Cardiac septum (tissue), 1 donor: ENCODE results near the gene PYHIN1. TPM values are rescaled to one million over a fixed set of nuclear protein-coding genes. Genes with fewer than 3 reads are reported as not detected.

Source experiments
- DNase-seq: peaks from one replicate; pipeline ENCODE4 v3.0.0-alpha.2; 2020; ENCODE audit warnings: low spot score
- intact Hi-C: fragments of 100-400 bp; cut with DNase I; formaldehyde crosslinking; loops from one replicate; pipeline ENCODE4 v1.14.0; 2022
- long read RNA-seq: library from polyadenylated mRNA; unstranded; transcript quantifications from one replicate; pipeline ENCODE4 v2.0.0, GENCODE V29; 2021
- total RNA-seq: library from RNA; stranded (reverse); fragmentation: NEBNext Ultra II Directional; extraction: Animal tissue kit (Norgen Biotek cat#: 25700); gene quantifications from one replicate; pipeline ENCODE4 v1.2.1, GENCODE V29; 2021
- donor health status: DM: no; HTN: no; CAD: no.

The PYHIN1 gene
- total RNA-seq = 0.19 TPM
- long read RNA-seq = 0 reads

DNA sequence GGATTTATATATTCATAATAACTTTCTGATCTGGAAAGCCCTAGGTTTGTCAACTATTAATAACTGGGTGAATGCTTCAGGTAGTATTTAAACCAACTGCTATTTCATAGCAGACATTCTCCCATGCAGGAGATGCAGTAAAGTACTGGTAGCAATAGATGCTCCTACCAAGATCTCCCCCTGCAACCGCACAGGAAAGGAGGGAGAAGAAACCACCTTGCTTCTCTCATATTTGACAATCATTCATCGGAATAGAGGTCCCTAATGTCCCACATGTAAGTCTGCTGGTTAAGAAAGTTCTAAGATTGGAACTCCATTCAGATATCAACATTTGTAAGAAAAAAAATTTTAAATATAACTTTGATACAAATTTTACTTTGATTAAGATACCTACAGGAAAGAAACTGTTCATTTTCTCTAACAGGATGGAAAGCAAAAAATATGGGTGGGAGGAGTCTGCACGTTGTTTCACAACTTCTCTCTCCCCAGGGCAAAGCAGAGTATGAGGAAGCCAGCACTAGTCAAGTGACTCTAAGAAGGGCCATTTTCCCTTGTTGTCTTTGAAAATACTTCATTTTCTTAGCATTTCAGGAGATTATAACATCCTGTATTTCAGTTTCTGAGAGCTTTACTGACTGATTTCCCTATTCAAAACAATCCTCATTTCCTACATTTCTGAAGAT is at the start of gene PYHIN1:
Gene PYHIN1 (plus strand): TSS at position 498 of the 683 bp plus-strand sequence. CDS start 5,359 bp downstream, outside the sequence.
- DNase-seq = no peak
- intact Hi-C loops = no loop called here

GRCh38 chr1:158893654-158894053 is 37.7 kb upstream of the PYHIN1 start:
- DNase-seq = no peak
- intact Hi-C loops = no loop called here

DNA sequence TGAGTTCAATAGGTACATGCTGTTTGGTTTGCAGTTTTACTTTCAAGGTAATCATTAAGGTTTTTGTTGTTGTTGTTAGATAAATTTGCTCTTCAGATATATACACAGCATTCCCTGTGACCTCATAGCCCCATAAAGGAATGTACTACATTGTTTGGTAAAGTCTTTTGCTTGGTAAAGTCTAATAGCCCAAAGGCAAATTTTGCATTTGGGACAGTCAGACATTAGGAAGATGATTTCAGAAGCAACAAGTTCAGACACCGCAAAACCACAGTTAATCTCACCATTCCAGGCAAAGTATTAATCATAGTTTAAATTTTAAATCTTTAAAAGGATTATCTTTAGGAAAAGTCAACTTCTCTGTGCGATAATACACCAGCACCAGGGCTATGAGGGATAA is 32.6 kb upstream of the PYHIN1 start:
- DNase-seq = no peak
- intact Hi-C loops = no loop called here

- no peak for DNase-seq
- intact Hi-C loops = no loop called here
Observed at GRCh38 chr1:158901623-158902022, 29.7 kb upstream of the PYHIN1 start.

DNA sequence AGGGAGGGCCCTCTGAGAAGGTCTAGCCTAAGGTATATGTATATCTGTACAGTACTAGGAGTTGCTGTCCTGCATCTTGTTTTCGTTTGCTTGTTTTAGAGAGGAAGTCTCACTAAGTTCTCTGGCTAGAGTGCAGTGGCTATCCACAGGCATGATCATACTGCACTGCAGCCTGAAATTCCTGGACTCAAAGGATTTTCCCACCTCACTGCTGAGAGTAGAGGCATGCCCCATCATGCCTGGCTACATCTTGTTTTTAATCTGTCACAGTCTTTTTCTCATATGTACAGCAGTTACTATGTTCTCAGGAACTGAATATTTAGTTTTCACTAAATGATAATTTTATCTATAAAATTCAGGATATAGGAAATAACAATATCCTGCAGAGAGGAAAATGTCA is 15.3 kb upstream of the PYHIN1 start:
- intact Hi-C loops = no loop called here
- DNase-seq = no peak

GRCh38 chr1:158924677-158925076 is 6.7 kb upstream of the PYHIN1 start:
- intact Hi-C loops = no loop called here
- no peak for DNase-seq

DNA sequence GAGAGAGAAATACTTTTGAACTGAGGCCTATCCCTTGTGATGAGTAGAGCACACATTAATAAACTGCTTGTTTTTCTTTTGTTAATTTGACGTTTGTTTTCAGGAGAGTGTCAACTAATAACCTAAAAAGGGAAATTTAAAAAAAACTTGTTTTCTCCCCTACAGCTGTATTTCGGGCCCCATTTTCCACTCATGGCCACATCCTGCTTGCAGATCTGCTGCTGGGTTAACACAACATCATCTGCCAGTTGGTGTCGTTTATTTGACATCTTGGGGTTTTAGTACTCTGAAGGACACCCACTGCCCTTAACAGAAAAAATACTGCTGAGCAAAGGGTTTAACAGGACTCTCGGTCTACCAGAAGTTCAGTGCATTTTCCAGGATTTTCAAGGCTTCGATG is 848 bp upstream of the PYHIN1 start:
- intact Hi-C loops = no loop called here
- DNase-seq = no peak

- intact Hi-C loops = no loop called here
- DNase-seq = no peak
Observed at GRCh38 chr1:158932171-158932570, 819 bp downstream of the PYHIN1 start.

DNA sequence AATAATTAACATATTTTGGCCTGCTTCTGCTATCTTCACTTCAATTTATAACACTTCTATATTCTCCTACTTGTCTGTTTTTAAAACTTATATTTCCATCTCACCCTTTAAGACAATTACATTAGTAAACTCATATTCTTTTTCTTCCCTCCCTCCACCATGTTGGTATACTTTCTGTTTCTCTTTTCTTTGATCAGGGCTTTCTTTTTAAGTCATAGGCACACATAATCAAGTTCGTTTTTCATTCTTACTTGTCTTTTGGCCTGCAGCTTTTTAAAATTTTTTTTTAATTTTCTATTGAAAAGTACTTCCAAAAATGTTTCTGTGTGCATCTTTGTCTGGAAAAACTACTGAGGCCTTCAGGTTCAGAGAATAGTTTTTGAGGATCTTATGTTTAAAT is 2.3 kb downstream of the PYHIN1 start:
- intact Hi-C loops = no loop called here
- DNase-seq = no peak

DNA sequence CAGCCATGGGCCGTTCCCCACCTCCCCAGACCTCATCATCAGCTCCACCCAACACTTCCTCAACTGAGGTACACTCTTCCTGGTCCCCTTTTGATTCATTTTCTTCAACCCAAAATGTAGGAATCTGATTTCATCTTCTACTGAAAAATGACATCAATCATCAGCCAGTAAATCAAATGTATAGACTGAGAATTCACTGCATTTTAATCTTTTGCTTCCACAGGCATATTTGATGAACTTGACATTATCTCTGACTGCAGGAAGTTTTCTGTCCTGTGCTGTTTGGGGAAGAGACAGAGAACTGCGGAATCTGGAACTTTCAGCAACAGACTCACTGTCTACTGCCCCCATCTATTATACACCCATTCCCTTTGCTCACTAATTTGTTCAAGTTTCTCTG is 7.8 kb downstream of the PYHIN1 start:
- no peak for DNase-seq
- intact Hi-C loops = no loop called here

DNA sequence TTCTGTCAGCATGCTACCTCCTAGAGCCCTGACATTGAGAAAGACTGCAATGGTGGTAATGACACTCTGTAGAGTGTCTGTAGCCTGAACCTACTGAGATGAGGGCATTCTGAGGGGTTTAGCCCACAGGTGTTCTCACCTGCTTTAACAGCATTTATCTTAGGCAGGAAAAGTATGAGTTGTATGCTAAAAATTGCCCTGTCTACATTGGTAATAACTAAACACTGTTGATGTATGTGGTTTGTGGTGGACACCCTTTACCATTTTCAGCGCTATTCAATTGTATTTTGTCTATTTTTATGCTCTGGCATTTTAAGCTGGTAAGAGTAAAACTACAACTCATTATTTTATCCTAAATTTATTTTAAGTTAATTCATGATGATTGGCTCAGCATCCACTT is 10.0 kb downstream of the PYHIN1 start:
- intact Hi-C loops = no loop called here
- DNase-seq = no peak

- no peak for DNase-seq
- intact Hi-C loops = no loop called here
Observed at GRCh38 chr1:158942490-158942889, 11.1 kb downstream of the PYHIN1 start.

DNA sequence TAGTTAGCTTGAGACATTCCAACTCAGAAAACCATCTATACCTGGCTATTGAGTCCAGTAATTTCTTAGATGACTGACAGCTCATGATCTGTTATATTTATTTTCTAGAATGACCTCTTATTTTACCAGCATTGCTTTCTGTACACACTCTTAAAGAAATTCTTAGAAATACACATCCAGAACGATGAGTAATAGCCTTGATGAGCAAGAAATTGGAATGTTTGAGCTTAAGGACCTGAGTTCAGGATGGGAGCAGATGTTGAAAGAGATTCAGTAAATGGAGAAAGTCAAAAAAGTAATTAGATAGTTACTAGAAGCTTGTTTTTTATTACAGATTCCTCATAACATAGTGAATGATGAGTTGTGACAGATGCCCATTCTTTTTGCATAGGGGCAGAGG is 11.7 kb downstream of the PYHIN1 start:
- no peak for DNase-seq
- intact Hi-C loops = no loop called here

- intact Hi-C loops = no loop called here
- no peak for DNase-seq
Observed at GRCh38 chr1:158945061-158945460, 13.7 kb downstream of the PYHIN1 start.

GRCh38 chr1:158946785-158947184 is 15.4 kb downstream of the PYHIN1 start:
- no peak for DNase-seq
- intact Hi-C loops = no loop called here

DNA sequence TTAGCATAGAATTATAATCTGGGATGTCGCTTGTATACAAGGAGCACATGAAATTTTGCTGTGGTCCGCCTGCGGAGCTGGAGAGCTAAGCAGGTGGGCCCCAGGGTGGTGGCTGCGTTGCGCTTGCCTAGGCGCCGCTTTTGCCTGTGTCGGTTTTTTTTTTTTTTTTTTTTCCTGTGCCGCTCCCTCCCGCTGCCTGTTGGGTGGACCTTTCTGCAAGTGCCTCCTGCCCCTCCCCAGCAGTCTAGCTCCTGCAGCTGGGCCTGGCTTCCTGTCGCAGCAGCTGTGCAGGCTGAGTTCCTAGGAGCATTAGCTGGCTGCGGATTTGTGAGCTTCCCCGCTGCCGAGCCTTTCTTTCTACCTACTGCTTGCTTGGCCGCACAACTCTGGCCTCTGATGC is 20.6 kb downstream of the PYHIN1 start:
- intact Hi-C loops = no loop called here
- no peak for DNase-seq

DNA sequence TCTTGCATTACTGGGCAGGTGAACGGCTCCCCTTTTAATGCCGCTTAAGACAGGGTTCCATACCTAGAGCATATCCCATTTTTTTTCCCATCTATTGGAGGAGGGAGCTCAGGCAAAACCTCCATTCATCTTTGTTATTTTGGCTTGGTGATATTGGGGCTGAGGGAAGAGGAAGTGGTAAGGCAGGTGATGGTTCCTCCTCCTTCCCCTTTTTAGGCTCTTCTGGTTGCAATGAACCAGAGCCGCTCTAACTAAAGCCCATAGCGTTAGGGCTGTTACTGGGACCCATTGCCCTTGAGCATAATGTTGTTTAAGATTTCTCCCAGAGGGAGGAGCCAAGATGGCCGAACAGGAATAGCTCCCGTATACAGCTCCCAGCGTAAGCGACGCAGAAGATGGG is 21.1 kb downstream of the PYHIN1 start:
- intact Hi-C loops = no loop called here
- no peak for DNase-seq

GRCh38 chr1:158961178-158961577 is 29.8 kb downstream of the PYHIN1 start:
- intact Hi-C loops = no loop called here
- DNase-seq = no peak

DNA sequence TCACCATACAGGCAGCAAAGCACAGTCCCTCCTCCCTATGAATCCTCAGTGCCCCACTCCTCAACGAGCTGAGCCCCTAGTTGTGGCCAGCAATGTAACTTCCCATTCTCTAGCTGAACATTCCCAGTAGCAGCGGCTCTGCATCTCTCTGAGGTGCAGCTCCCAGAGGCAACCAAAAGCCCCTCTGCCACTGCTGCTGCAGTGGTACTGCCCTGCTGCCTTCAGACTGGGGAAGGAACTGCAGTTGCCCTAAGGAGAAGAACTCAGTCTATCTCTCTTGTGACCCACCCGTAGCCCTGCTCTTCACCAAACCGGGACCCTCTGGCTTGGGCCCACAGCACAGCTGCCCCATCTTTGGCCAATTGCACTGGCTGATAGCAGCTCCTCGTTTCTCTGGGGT is 31.6 kb downstream of the PYHIN1 start:
- DNase-seq = no peak
- intact Hi-C loops = no loop called here

- DNase-seq = no peak
- intact Hi-C loops = no loop called here
Observed at GRCh38 chr1:158969166-158969565, 37.8 kb downstream of the PYHIN1 start.

DNA sequence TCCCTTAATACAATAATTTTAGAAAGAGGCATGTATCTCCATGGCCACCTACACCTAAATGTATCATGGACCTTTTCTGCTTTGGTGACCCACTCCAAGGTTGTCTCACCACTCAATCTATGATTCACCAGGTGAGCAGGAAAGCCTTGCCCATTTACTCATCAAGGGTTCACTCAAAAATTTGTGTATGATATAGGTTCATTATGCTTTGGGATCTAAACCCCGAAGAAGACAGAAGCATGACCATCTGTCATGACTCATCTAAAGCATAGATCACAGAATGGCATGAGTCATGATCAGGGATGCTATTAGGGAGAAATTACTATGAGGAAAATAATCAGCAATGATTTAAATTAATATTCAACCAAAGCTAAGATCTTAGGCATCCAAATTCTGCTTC is 38.5 kb downstream of the PYHIN1 start:
- intact Hi-C loops = no loop called here
- DNase-seq = no peak

- intact Hi-C loops = no loop called here
- no peak for DNase-seq
Observed at GRCh38 chr1:158972841-158973240, 41.5 kb downstream of the PYHIN1 start.
